Epithelial cell of prostate (primary cell): ENCODE measurements around the gene HOXC4.

Experiments used
- DNase-seq: peaks from one replicate; pipeline ENCODE4 v3.0.0-alpha.2; 2011; ENCODE audit warnings: low read depth, low spot score
- H3K27ac ChIP-seq: fragments of 450-650 bp; 2 replicates; pipeline ENCODE4 v1.5.1; 2017; ENCODE audit warnings: mild to moderate bottlenecking

Gene HOXC4

GRCh38 chr12:54015018-54015931, 38.4 kb upstream of the HOXC4 start:
- no peak for DNase-seq
- no peak overlapping the region for H3K27ac ChIP-seq

DNA sequence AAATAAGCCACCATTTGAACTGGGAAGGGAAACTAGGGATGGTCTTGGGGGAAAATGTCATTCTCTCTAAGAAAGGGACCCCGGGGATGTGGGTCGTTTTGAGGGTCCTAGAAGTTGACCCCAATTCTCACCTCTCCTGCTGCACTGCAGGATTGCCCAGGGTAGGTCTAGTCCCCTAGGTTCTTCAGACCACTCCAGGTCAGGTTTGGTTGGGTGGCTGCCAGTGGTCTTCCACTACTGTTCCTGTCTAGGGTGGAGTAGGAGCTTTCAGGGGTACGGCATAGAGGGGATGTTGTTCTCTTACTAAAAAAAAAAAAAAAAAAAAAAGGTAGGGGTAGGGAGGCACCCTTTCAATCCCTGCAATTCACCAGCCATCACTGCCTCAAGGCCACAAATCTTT, 37.6 kb upstream of the HOXC4 start:
- H3K27ac ChIP-seq = no peak overlapping the region
- DNase-seq = no peak

DNA sequence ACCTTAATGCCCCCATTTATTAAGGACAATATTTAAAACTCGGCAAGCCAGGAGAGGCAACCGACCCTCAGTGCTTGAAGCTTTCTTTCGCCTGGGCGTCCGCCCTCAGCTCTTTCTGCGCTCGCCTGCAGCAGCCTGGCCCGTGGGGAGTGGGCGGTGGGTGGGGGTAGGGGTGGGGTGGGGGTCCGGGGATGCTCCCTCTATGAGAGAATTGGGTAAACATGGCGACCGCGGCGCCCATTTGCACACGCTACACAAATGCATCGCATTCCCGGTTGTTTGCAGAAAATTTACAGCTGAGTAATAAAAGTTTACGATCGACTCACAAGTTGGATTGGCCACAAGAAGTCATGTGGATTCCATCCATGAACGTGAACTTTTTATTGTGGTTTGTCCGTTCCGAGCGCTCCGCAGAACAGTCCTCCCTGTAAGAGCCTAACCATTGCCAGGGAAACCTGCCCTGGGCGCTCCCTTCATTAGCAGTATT, 37.1 kb upstream of the HOXC4 start:
- DNase-seq = no peak
- H3K27ac ChIP-seq = no peak overlapping the region

DNA sequence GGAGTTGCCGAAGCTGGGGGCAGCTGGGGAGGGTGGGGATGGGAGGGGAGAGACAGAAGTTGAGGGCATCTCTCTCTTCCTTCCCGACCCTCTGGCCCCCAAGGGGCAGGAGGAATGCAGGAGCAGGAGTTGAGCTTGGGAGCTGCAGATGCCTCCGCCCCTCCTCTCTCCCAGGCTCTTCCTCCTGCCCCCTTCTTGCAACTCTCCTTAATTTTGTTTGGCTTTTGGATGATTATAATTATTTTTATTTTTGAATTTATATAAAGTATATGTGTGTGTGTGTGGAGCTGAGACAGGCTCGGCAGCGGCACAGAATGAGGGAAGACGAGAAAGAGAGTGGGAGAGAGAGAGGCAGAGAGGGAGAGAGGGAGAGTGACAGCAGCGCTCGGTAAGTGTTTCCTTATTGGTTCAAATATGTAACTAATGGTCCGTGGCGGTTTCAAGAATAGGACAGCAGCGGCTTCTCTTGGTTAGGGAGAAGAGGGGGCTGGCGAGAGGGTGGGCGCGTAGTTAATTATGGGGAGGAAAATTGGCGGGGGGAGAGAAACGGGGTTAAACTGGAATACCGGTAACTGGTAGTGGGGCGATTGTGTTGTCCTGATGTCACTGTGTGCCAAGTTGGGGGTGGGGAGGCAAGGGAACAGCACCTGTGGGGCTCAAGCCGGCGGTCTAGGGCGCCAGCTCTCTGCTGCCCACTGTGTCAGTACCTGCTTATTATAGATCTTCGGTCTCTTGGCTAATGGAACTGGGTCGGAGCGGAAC, 36.4 kb upstream of the HOXC4 start:
- DNase-seq = no peak
- H3K27ac ChIP-seq = no peak overlapping the region

DNA sequence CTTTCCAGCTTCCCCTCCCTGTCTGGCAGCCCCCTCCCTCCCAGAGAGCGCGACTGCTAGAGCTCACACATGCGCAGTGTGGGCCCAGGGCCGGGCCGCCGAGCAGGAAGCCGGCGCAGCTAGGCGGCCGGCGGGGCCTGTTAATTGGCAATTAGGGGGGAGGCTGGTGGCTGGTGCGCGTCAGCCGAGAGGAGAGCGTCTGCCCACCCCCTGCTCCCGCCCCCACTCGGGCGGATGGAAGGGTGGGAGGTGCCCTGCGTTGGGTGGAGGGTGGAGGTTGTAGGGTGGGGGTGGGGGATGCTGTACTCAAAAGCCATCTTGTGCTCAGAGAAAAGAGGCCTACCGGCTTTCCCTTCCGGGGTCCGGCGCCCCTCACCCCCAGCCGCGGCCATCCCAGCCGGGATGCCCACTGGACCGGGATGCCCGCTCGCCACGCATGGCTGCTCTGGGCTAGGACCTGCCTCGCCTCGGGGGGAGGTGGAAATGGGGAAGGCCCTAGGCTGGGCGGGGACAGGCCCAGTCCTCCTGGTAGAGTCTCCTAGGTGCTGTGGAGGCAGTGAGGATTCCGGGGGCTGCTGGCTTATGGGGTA, 35.7 kb upstream of the HOXC4 start:
- no peak for DNase-seq
- H3K27ac ChIP-seq = no peak overlapping the region

- DNase-seq = no peak
- H3K27ac ChIP-seq = no peak overlapping the region
These were observed 35.1 kb upstream of the HOXC4 start for GRCh38 chr12:54018468-54018984.

- no peak for DNase-seq
These were observed 34.4 kb upstream of the HOXC4 start for GRCh38 chr12:54019091-54019811.

DNA sequence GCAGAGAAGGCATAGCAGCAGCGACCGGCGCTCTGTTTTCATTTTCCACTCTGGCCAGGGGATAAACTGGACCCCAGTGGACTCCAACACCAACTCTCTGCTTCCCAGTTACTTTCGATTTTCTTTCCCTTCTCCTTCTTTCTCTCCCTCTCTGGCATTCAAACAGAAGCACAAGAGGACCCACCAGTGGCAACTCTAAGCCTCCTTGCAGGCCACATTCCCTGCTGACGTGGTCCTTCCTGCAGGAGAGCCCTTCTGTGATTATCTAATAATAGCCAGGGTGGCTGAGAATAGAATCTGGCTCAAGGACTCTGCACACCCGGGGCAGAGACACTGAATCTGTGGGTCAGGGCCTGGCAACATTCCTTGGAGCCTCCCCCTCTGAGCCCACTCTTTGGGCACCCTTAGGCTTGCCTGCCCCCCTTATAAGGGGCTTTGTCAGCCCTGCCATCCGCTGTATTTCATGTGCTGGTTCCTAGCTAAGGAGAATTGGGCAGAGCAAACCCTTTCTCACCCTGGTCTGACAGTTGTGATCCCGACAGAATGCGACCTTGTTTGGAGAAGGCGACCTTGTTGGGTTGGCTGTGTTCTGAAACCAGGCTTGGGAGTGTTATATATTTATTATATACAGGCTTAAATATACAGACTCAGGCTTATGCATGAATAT, 33.6 kb upstream of the HOXC4 start:
- no peak for DNase-seq

More at GRCh38 chr12:54019091-54019811, 34.4 kb upstream of the HOXC4 start:
- H3K27ac ChIP-seq = no peak overlapping the region

DNA sequence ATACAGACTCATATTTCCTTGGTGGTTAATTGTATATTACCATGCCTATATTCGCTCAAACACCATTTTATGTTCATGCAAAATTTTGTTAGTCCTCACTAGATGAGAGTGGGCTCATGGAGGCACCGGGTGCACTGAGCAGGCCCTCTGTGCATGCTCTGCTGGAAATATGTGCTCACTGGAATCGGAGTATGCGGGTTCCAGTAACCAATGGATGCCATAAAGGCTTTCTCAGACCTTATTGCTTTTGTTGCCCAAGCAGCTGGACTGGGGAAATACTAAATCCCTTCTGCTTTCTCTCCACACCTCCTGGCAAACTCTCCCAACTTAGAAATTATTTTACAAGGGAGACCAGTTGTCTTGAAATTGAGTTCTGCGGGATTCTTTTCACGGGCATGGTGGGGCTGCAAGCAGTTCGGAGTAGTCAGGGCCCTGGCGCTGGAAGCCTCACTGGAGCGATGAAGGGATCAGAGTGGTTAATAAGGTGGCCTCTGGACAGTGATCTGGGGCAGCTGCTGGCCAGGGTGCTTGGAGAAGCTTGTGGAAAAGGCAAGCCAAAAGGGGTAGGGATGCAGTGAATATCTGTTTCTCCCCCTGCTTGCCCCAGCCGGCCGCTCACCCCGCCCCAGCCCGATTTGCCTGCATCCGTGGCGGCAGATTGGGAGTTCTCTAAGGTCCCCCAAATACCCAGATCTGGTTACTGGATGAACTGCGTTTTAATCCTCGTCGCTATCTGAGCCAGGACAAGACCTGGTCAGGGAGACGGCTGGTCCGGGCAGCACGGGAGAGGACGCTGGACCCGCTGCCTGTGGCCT, 32.8 kb upstream of the HOXC4 start:
- DNase-seq = no peak
- no peak overlapping the region for H3K27ac ChIP-seq

More for the DNA sequence above, 33.6 kb upstream of the HOXC4 start:
- H3K27ac ChIP-seq = no peak overlapping the region

- no peak for DNase-seq
- no peak overlapping the region for H3K27ac ChIP-seq
These were observed 32.1 kb upstream of the HOXC4 start for GRCh38 chr12:54021432-54022013.

DNA sequence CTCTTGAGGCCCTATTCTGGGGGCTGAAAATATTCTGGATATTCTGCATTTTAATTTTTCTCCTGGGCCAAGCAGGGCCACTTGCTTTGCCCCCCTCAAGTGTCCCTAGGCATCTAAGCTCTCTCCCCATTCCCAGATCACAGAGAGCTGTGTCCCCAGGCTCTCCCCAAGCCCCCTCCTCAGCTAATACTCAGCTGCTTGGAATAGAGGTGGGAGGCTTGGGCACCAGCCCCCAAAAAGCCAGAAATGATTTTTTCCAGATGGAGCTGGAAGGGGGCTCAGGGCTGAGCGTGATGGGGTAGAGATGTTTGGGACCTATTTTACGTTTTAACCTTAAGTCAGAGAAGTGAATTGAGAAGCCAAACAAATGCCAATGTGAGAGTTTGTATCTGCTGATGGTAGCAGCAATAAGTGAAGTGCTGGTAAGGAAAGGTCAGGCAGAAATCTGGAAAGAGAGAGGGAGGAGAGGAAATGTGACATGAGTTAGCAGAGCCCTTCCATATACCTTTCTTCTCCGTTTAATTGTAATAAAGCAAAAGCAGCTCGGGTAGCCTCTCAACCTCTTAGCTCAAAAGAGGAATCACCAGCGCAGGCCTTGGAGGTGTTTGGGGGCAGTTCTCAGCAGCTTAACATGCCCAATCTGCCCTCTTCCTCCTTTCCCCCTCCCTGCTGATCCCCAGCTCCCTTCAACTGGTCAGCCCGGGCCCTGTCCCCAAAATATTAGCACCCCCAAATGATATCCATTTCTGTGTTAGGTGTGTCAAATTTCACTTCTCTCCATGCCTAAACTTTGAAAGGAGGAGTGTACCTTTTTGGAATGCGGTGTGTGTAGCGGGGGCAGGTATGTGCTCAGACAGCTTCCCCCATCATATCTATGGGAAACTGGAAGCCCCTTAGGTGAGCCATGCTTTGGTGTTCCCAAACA, 30.4 kb upstream of the HOXC4 start:
- no peak overlapping the region for H3K27ac ChIP-seq
- DNase-seq = no peak

DNA sequence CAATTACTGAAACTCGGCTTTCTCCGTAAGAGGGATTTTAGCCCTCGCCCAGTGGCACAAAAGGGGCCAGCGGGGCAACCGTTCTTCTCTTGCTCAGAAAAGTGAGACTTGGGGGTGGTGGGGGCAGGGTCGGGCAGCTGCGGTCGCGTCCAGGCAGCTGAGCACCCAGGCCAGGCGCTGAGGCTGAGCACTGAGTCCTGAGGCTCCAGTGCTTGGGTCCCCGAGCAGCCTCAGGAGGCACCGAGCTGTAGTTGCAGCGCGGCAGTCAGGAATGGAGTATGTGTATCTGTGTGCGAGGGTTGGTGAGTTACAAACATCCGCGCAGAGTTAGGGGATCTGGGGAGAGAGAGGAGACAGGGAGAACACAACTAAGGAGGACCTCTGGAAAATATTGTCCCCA, 29.5 kb upstream of the HOXC4 start:
- H3K27ac ChIP-seq = no peak overlapping the region
- no peak for DNase-seq

GRCh38 chr12:54024581-54025305, 28.9 kb upstream of the HOXC4 start:
- no peak for DNase-seq
- no peak overlapping the region for H3K27ac ChIP-seq

DNA sequence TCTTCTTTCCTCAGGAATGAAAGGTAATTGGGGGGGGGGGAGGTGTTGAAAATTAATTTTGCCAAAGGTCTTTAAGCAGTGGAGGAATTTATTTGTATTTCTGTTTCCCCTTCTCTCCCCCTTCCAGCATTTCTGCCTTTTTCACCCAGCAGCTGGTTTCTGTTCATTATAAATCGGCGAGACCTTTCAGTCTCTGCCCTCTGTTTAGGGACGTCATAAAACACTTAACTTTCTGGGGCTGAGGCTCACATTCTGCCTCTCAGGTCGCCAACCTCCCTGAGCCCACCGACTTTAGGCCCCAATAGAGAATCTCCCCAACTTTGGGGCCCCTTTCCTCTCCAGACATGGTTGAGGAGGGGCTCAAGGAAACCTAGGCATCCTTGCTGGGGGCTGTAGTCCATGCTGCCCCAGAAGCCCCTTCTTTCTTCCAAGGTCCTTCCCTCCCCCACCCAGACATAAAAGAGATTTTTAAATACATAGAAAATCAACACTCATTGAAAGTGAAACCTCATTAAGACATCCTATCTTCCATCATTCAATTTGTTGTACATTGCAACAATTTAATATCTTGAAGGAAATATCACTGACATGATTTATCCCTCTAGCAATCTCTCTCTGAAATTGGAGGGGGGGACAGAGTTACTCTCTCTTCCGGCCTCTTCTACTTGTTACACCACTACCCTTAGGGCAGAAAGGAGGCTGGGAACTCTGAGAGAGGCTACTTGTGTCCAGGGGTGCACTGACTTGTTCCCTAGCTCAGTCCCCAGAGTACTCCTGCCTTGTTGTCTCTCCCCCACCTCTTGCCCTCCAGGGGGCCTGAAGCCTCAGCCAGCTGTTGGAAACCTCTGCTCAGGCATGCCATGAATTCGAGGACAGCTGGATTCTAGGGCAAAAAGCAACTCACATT, 27.9 kb upstream of the HOXC4 start:
- H3K27ac ChIP-seq = no peak overlapping the region
- DNase-seq = no peak

DNA sequence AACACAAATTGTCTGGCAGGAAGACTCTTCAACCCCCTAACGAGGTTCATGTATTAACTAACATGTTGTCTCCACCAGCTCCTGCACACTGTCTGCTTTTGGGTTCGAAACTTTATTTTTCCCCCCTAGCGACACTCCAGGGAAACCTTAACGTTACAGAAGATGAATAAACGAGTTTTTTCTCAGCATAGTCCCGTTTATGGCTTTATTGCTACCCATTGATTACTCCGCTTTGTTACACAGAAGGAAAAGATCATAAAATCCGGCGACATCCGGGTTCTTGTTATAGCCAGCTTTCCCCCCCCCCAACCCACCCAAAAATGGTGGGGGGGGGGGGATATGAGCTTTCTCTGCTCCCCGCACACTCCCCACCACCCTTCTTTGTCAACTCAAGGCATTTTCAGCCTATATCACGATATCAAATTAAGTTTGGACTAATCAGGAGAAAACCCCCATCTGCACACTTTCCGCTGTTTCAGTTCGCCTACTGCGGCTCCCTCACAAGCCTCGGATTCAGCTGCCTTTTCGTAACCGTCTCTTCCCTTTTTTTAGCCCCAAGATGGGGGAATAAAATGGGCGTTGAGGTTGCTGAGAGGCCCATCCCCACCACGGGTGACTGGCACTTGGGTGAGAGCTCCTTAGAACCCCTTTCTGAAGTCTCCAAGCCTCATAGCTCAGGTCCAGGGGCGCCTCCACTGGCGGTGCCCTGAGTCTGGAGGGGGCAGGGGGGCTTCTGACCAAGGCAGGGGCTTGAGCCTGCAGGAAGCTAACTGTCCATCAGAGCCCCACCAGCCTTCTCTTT, 26.8 kb upstream of the HOXC4 start:
- no peak overlapping the region for H3K27ac ChIP-seq
- DNase-seq = no peak
